Liver (tissue), 9 donors: ENCODE data around the gene COL4A1. TPM values are rescaled to one million over a fixed set of nuclear protein-coding genes. Genes with fewer than 3 reads are reported as not detected.

ENCODE experiments used
- DNase-seq: peaks from one replicate; pipeline ENCODE4 v3.0.0-alpha.2; 2017; ENCODE audit warnings: low spot score
- H3K27ac ChIP-seq, 2 donors: one replicate each; pipeline ENCODE4 v1.7.0; 2013; ENCODE audit warnings: inconsistent platforms in 2 of 2, low read length in 2 of 2, control low read depth in 1 of 2, low read depth in 1 of 2, mild to moderate bottlenecking in 1 of 2
- H3K27me3 ChIP-seq, 4 donors: one replicate each; pipeline versions ENCODE4 v1.6.1 to v1.7.0; 2013; ENCODE audit warnings: low read length in 3 of 4, inconsistent platforms in 1 of 4, mild to moderate bottlenecking in 1 of 4, moderate library complexity in 1 of 4; ENCODE audit not compliant: control insufficient read depth in 4 of 4, insufficient read depth in 4 of 4
- H3K36me3 ChIP-seq, 4 donors: one replicate each; pipeline versions ENCODE4 v1.6.1 to v1.7.0; 2013; ENCODE audit warnings: low read length in 3 of 4, mild to moderate bottlenecking in 3 of 4, low read depth in 1 of 4, moderate library complexity in 1 of 4; ENCODE audit not compliant: control insufficient read depth in 4 of 4, insufficient read depth in 3 of 4
- H3K4me1 ChIP-seq, 4 donors: one replicate each; pipeline versions ENCODE4 v1.6.1 to v1.7.0; 2013; ENCODE audit warnings: low read length in 3 of 4, mild to moderate bottlenecking in 3 of 4, moderate library complexity in 1 of 4; ENCODE audit not compliant: control insufficient read depth in 4 of 4, insufficient read depth in 4 of 4
- H3K4me3 ChIP-seq, 3 donors: one replicate each; pipeline versions ENCODE4 v1.6.1 to v1.7.0; 2013; ENCODE audit warnings: low read length in 3 of 3, control low read depth in 1 of 3, low read depth in 1 of 3, mild to moderate bottlenecking in 1 of 3
- H3K9ac ChIP-seq, 2 donors: one replicate each; pipeline ENCODE4 v1.7.0; 2013; ENCODE audit warnings: low read length in 2 of 2, mild to moderate bottlenecking in 2 of 2, moderate library complexity in 2 of 2, control low read depth in 1 of 2, low read depth in 1 of 2
- H3K9me3 ChIP-seq, 4 donors: one replicate each; pipeline versions ENCODE4 v1.6.1 to v1.7.0; 2013; ENCODE audit warnings: low read length in 3 of 4; ENCODE audit not compliant: control insufficient read depth in 4 of 4
- ATF3 ChIP-seq: IDR thresholded peaks from 2 replicates; pipeline ENCODE4 v1.6.1; 2016; ENCODE audit warnings: antibody characterized with exemption
- CTCF ChIP-seq: fragments of 150-350 bp; IDR thresholded peaks from 2 replicates; pipeline ENCODE4 v1.5.1; 2017; ENCODE audit warnings: improper control_type of control experiment, low read depth, low read length; ENCODE audit not compliant: missing input control
- EGR1 ChIP-seq, 2 donors: IDR thresholded peaks; 2 replicates each; pipeline ENCODE4 v1.6.1; 2016 to 2018; ENCODE audit warnings: antibody characterized with exemption in 2 of 2, low read depth in 2 of 2
- FOXA1 ChIP-seq: IDR thresholded peaks from 2 replicates; pipeline ENCODE4 v1.6.1; 2016; ENCODE audit warnings: antibody characterized with exemption
- FOXA2 ChIP-seq: IDR thresholded peaks from 2 replicates; pipeline ENCODE4 v1.6.1; 2016; ENCODE audit warnings: antibody characterized with exemption
- GABPA ChIP-seq, 2 donors: IDR thresholded peaks in 1 of 2; conservative IDR thresholded peaks in 1 of 2; 2 replicates each; pipeline ENCODE4 v1.6.1; 2016; ENCODE audit warnings: antibody characterized with exemption in 2 of 2, mild to moderate bottlenecking in 1 of 2, moderate library complexity in 1 of 2
- HNF4A ChIP-seq, 2 donors: conservative IDR thresholded peaks; 2 replicates each; pipeline ENCODE4 v1.6.1; 2016; ENCODE audit warnings: antibody characterized with exemption in 2 of 2, mild to moderate bottlenecking in 2 of 2
- HNF4G ChIP-seq: IDR thresholded peaks from 2 replicates; pipeline ENCODE4 v1.6.1; 2016; ENCODE audit warnings: antibody characterized with exemption
- JUND ChIP-seq, 2 donors: IDR thresholded peaks; 2 replicates each; pipeline ENCODE4 v1.6.1; 2016; ENCODE audit warnings: antibody characterized with exemption in 2 of 2
- MAX ChIP-seq: IDR thresholded peaks from 2 replicates; pipeline ENCODE4 v1.6.1; 2016; ENCODE audit warnings: antibody characterized with exemption
- NR2F2 ChIP-seq: IDR thresholded peaks from 2 replicates; pipeline ENCODE4 v1.6.1; 2016; ENCODE audit warnings: antibody characterized with exemption
- RAD21 ChIP-seq, 2 donors: IDR thresholded peaks; 2 replicates each; pipeline ENCODE4 v1.6.1; 2016; ENCODE audit warnings: antibody characterized with exemption in 2 of 2, mild to moderate bottlenecking in 2 of 2
- REST ChIP-seq: IDR thresholded peaks from 2 replicates; pipeline ENCODE4 v1.6.1; 2016; ENCODE audit warnings: antibody characterized with exemption, mild to moderate bottlenecking
- RXRA ChIP-seq, 2 donors: IDR thresholded peaks; 2 replicates each; pipeline ENCODE4 v1.6.1; 2017 to 2018; ENCODE audit warnings: antibody characterized with exemption in 2 of 2, mild to moderate bottlenecking in 1 of 2
- SP1 ChIP-seq: IDR thresholded peaks from 2 replicates; pipeline ENCODE4 v1.6.1; 2018; ENCODE audit warnings: antibody characterized with exemption, mild to moderate bottlenecking
- TAF1 ChIP-seq: conservative IDR thresholded peaks from 2 replicates; pipeline ENCODE4 v1.6.1; 2016; ENCODE audit warnings: antibody characterized with exemption, mild to moderate bottlenecking
- YY1 ChIP-seq: IDR thresholded peaks from 2 replicates; pipeline ENCODE4 v1.6.1; 2016; ENCODE audit warnings: antibody characterized with exemption, mild to moderate bottlenecking
- ZBTB33 ChIP-seq: IDR thresholded peaks from 2 replicates; pipeline ENCODE4 v1.6.1; 2016; ENCODE audit warnings: antibody characterized with exemption
- WGBS: extraction: QIAGEN DNeasy Blood & Tissue Kit; methylation state at CpG from one replicate; pipeline ENCODE4 v1.1.7; 2013; 5-methylcytosine and 5-hydroxymethylcytosine counted together
- polyA plus RNA-seq, 2 donors: library from polyadenylated mRNA; stranded (reverse) in 1 of 2; unstranded in 1 of 2; fragments of 200-250 nt in 1 of 2; fragments of >200 nt in 1 of 2; fragmentation: Nextera tagmentation in 1 of 2; extraction: Ambion mirVana in 1 of 2; gene quantifications; one replicate each; pipeline versions ENCODE4 v1.2.1 to v1.2.3, GENCODE V29; 2013 to 2015
- total RNA-seq, 2 donors: library from RNA; depleted of rRNA; stranded (reverse); fragments of >200 nt; gene quantifications; one replicate each; pipeline ENCODE4 v1.2.3, GENCODE V29; 2014
- donor health status: healthy.
- donor health status: healthy.
- donor health status: healthy.
- donor health status: healthy.
- donor health status: healthy.

The COL4A1 gene
- total and polyA plus RNA-seq, 4 donors, result 5.0 to 68.5 (median 37.9) TPM

- no peak for TF ChIP-seq YY1
- no peak for TF ChIP-seq TAF1
- no peak for TF ChIP-seq REST
- no peak for TF ChIP-seq JUND (IDR thresholded peaks at IDR 0.05)
- no peak for TF ChIP-seq SP1
- TF ChIP-seq EGR1 (IDR thresholded peaks at IDR 0.05; ENCODE audit: low read depth in 2 of 2), result no peak
- no peak for TF ChIP-seq RAD21 (IDR thresholded peaks at IDR 0.05)
- TF ChIP-seq GABPA (IDR thresholded peaks at IDR 0.05 in 1 of 2, conservative IDR thresholded peaks at IDR 0.05 in 1 of 2), result no peak
- TF ChIP-seq HNF4G, result no peak
- no peak for TF ChIP-seq MAX
- TF ChIP-seq ZBTB33, result no peak
- TF ChIP-seq RXRA (IDR thresholded peaks at IDR 0.05), result no peak
- TF ChIP-seq HNF4A (conservative IDR thresholded peaks at IDR 0.05), result no peak
- TF ChIP-seq CTCF, result no peak
- TF ChIP-seq FOXA2, result no peak
- no peak for TF ChIP-seq ATF3
- TF ChIP-seq FOXA1, result no peak
- no peak for TF ChIP-seq NR2F2
- WGBS, result 31% methylated on average over 5 of the region's 5 CpGs
- Histone ChIP-seq H3K4me1 (peaks cover 0 to 2% (median 0%) of the 10 kb centered on the region in 4 donors), H3K36me3 (no peaks in the 10 kb centered on the region), H3K27ac (no peak overlapping the region), H3K9me3 (no peaks in the 10 kb centered on the region), H3K9ac (no peak overlapping the region), H3K4me3 (no peak overlapping the region), H3K27me3 (no peaks in the 10 kb centered on the region)
- no peak for DNase-seq
Measured at GRCh38 chr13:110263888-110264287, 43.1 kb downstream of the COL4A1 start.
